ENCODE data around the gene ALDH7A1.

GRCh38 chr5:126543009-126543408 lies 52.0 kb downstream of the ALDH7A1 start:
- TF ChIP-seq POLR2A (IDR thresholded peaks at IDR 0.05; ENCODE audit: low read depth, low read length) (no peak), CTCF (IDR thresholded peaks at IDR 0.05 in 2 of 3, conservative IDR thresholded peaks at IDR 0.05 in 1 of 3; ENCODE audit: control insufficient read depth in 2 of 3, extremely low read depth in 1 of 3, insufficient read depth in 1 of 3, low read depth in 3 of 3, low read length in 3 of 3) (no peak)
